Cardiac fibroblast (primary cell): Measurements from ENCODE around the gene ATG4A.

ENCODE experiments used
- DNase-seq, 2 donors: peaks; one replicate each; pipeline versions ENCODE4 v3.0.0 to v3.0.0-alpha.2; 2010; ENCODE audit warnings: low read depth in 2 of 2
- H3K4me3 ChIP-seq, 2 donors: replicated peaks in 1 of 2; 1 replicate in 1 of 2; 2 replicates in 1 of 2; pipeline ENCODE4 v1.5.1; 2011; ENCODE audit warnings: low read depth in 2 of 2, low read length in 2 of 2, mild to moderate bottlenecking in 2 of 2, moderate library complexity in 1 of 2
- CTCF ChIP-seq: IDR thresholded peaks from one replicate; pipeline ENCODE4 v1.5.1; 2011; ENCODE audit warnings: low read depth, mild to moderate bottlenecking, low read length, inconsistent platforms

ATG4A gene

GRCh38 chrX:108064001-108064400 lies 27.6 kb upstream of the ATG4A start:
- no peak for TF ChIP-seq CTCF
- DNase-seq: no peak
- no peak overlapping the region for H3K4me3 ChIP-seq

GRCh38 chrX:108064613-108065012 lies 27.0 kb upstream of the ATG4A start:
- H3K4me3 ChIP-seq: no peak overlapping the region
- TF ChIP-seq CTCF: no peak
- DNase-seq: no peak

DNA sequence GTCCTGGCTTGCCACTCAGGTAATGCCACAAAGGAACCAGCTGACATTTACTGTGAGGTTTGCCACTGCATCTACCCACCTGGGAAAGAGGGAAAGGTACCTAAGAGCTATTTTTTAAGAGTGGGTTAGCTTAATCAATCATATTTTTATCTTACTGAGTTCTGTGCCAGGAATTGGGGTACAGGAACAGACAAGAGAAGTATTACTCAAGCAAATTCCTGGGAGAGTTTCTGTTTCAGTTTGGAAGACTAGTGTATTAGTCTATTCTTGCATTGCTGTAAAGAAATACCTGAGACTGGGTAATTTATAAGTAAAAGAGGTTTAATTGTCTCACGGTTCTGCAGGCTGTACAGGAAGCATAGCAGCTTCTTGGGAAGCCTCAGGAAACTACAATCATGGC lies 23.5 kb upstream of the ATG4A start:
- no peak for DNase-seq
- TF ChIP-seq CTCF: no peak
- no peak overlapping the region for H3K4me3 ChIP-seq

DNA sequence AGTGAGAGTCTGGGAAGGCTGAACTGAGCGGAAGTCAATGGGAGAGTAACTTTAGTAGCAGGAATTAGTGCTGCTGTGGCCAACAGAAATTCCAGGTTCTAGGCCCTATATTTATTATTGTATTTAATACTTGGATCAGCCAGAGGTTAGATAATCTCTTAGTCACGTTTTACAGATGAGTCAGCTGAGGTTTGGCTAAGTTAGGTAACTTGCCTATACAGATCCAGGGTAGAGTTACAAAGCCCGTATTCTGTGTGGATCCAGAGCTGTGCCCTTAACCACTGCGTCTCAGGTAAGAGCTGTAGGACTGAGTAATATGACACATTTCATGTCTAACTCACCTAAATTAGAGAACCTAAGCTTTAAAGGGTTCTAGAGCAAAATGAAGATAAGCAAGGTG lies 20.7 kb upstream of the ATG4A start:
- peak; percentile 21 to 56 for DNase-seq
- no peak for TF ChIP-seq CTCF
- H3K4me3 ChIP-seq: no peak overlapping the region

- H3K4me3 ChIP-seq: no peak overlapping the region
- no peak for TF ChIP-seq CTCF
- DNase-seq: peak in 1 of 2 donors; percentile 23
Measured at GRCh38 chrX:108071578-108071977, 20.0 kb upstream of the ATG4A start.

DNA sequence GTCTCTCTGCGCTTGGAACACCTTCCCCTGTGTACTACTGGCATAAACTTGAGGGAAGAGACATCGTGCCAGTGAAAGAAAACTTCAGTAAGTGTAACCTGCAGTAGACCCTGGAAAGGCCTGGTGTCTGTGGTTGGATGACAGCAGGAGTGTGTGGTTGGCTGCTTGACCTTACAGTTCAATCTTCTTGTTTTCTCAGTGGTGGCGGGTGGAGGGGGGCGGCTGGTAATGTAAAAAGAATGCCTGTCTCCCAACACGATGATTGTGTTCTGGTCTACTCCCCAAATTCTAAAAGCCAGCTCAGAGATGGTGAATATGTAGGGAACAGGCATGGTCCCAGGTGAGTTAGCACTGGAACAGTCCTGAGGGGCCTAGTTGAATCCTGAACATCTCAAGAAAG lies 18.8 kb upstream of the ATG4A start:
- no peak for TF ChIP-seq CTCF
- H3K4me3 ChIP-seq: no peak overlapping the region
- peak in 1 of 2 donors; percentile 57 for DNase-seq

- no peak for DNase-seq
- no peak overlapping the region for H3K4me3 ChIP-seq
- no peak for TF ChIP-seq CTCF
Measured at GRCh38 chrX:108081110-108081509, 10.5 kb upstream of the ATG4A start.
